Chondrocyte (in vitro differentiated cells): ENCODE data around the gene ELOVL5. TPM values are rescaled to one million over a fixed set of nuclear protein-coding genes. Genes with fewer than 3 reads are reported as not detected.

Source experiments
- DNase-seq: peaks from one replicate; pipeline ENCODE4 v3.0.0; 2021; ENCODE audit warnings: mixed read lengths, low spot score
- H3K27ac Mint-ChIP-seq: one replicate; pipeline ENCODE4 v1.8.0; 2021; ENCODE audit warnings: mild to moderate bottlenecking, moderate library complexity, mixed read lengths; ENCODE audit not compliant: unreplicated experiment
- H3K27me3 Mint-ChIP-seq: 2 replicates; pipeline ENCODE4 v1.8.0; 2021; ENCODE audit warnings: low read depth, mixed read lengths
- H3K36me3 Mint-ChIP-seq: 2 replicates; pipeline ENCODE4 v1.8.0; 2021; ENCODE audit warnings: low read depth, mixed read lengths
- H3K4me1 Mint-ChIP-seq: 2 replicates; pipeline ENCODE4 v1.8.0; 2021; ENCODE audit warnings: low read depth, mild to moderate bottlenecking, mixed read lengths
- H3K4me3 Mint-ChIP-seq: one replicate; pipeline ENCODE4 v1.8.0; 2021; ENCODE audit warnings: mild to moderate bottlenecking, moderate library complexity, mixed read lengths; ENCODE audit not compliant: unreplicated experiment
- H3K9me3 Mint-ChIP-seq: 2 replicates; pipeline ENCODE4 v1.8.0; 2021; ENCODE audit warnings: low read depth, mixed read lengths
- total RNA-seq: library from RNA; stranded (reverse); gene quantifications from 3 replicates; pipeline ENCODE4 v1.2.1, GENCODE V29; 2021
- TF ChIP-seq, protein P1 (sequence below): fragments of 200-600 bp; sonication (generic); IDR thresholded peaks from 2 replicates; pipeline ENCODE4 v1.5.0; 2021; ENCODE audit warnings: antibody characterized with exemption, mild to moderate bottlenecking, moderate library complexity

The ELOVL5 gene
- total RNA-seq, 1 donor from 2014 or later: 102 TPM

DNA sequence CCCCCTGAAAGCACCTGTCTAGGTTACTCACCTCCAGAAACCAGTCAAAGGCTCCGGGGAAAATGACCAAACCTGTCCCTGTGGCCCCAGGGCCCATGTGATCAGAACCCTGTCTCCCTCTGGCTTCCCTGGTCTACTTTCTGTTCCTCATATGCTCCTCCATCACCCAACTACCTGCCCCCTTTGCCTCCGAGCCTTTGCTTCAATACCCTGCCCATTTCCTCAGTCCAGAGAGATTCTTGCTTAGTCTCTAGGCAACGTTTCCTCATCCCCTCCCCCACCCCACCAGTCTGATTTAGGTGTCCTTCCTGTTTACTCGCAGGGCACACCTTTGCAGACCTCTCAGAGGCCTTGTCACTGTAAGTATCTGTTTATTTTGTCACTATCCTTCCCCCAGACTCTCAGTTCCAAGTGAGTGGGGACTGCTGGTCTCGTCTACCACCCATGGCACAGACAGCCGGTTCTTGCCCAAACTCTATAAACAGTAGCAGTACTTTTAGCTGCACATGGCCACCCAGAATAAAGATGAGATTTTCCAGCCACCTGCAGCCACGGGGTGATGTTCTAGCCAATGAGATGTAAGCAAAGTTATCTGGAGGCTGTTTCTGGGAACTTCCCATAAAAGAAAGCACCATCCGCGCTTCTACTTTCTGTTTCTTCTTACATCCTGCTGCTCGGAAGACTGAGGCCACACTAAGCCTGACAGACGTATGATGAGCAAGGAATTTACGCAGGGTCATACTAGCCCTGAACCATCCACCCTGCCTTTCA lies 13.3 kb downstream of the ELOVL5 start:
- Mint-ChIP-seq H3K4me1 (peaks cover 11% of the 10 kb centered on the region), H3K4me3 (no peak overlapping the region), H3K27me3 (no peaks in the 10 kb centered on the region), H3K27ac (no peak overlapping the region), H3K9me3 (no peaks in the 10 kb centered on the region), H3K36me3 (no peaks in the 10 kb centered on the region)
- TF ChIP-seq, protein P1, sequence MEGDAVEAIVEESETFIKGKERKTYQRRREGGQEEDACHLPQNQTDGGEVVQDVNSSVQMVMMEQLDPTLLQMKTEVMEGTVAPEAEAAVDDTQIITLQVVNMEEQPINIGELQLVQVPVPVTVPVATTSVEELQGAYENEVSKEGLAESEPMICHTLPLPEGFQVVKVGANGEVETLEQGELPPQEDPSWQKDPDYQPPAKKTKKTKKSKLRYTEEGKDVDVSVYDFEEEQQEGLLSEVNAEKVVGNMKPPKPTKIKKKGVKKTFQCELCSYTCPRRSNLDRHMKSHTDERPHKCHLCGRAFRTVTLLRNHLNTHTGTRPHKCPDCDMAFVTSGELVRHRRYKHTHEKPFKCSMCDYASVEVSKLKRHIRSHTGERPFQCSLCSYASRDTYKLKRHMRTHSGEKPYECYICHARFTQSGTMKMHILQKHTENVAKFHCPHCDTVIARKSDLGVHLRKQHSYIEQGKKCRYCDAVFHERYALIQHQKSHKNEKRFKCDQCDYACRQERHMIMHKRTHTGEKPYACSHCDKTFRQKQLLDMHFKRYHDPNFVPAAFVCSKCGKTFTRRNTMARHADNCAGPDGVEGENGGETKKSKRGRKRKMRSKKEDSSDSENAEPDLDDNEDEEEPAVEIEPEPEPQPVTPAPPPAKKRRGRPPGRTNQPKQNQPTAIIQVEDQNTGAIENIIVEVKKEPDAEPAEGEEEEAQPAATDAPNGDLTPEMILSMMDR: no peak
- no peak for DNase-seq

DNA sequence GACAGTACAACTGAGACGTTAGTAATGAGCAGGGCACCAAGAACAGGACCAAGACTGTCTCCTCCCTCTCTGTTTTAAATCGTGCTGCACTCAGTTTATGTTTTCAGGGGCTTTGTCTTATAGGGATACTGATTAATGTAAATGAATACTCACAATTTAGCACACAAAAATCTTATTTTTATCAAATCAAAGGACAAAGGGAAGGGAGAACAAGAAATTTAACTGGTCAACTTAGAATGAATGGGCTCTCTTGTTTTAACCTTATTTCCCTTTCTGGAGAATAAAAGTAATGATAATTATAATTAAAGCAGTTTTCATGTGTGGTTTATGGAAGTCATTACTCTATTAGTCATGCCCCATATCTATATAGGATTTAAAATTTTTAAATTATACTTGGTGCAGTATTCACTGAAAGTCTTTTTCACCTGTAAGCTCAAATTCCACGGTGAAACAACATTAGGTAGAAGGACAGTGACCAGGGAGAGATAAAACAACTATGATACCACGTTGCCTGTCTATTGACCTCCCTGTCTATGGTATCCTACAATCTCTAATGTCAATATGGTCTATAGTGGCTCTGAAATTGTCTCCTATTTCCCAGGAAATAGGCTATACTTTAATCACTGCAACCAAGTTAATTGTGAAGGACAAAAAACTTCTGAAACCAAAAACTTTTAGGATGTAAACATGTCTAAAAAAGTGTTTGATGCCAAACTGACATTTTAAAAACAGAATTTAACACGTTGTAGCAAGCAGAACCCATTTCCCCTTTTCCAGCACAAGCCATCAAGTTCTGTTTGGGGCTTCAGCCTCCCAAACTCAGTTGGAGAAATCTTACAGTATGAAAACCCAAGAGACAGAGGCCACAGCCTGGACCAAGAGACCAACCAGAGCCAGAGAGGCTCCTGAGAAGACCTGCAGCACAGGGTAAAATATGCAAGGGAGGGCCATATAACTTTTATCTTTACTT lies 15.0 kb downstream of the ELOVL5 start:
- H3K4me3 Mint-ChIP-seq: no peak overlapping the region
- H3K4me1 Mint-ChIP-seq: peaks cover 13% of the 10 kb centered on the region
- TF ChIP-seq, protein P1: no peak
- DNase-seq: no peak
- no peaks in the 10 kb centered on the region for H3K36me3 Mint-ChIP-seq
- H3K27ac Mint-ChIP-seq: no peak overlapping the region
- H3K27me3 Mint-ChIP-seq: no peaks in the 10 kb centered on the region
- H3K9me3 Mint-ChIP-seq: no peaks in the 10 kb centered on the region

DNA sequence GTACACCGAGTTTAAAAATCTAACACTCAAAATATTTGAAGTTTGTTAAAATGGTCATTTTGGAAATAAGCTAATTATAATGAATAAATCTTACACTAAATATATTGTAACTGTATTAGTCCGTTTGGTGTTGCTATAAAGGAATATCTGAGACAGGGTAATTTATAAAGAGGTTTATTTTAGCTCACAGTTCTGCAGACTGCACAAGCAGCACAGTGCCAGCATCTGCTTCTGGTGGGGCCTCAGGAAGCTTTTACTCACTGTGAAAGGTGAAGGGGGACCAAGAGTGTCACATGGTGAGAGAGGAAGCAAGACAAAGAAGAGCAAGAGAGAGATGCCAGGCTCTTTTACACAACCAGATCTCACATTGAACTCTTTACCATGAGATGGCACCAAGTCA lies 17.1 kb downstream of the ELOVL5 start:
- Mint-ChIP-seq H3K27me3 (no peaks in the 10 kb centered on the region), H3K27ac (no peak overlapping the region), H3K36me3 (no peaks in the 10 kb centered on the region), H3K4me3 (no peak overlapping the region), H3K4me1 (peaks cover 28% of the 10 kb centered on the region), H3K9me3 (no peaks in the 10 kb centered on the region)
- TF ChIP-seq, protein P1: no peak
- DNase-seq: no peak

DNA sequence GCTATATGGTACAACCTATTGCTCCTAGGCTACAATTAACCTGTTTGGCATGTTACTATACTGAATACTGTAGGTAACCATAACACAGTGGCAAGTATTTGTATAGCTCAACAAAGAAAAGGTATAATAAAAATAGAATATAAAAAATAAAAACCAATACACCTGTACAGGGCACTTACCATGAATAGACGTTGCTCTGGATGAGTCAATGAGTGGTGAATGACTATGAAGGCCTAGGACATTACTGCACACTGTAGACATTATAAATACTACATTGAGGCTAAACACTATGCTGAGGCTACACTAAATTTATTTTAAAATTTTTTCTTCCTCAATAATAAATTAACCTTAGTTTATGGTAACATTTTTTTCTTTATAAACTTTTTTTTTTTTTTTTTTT lies 18.6 kb downstream of the ELOVL5 start:
- TF ChIP-seq, protein P1: no peak
- H3K27me3 Mint-ChIP-seq: no peaks in the 10 kb centered on the region
- no peak for DNase-seq
- H3K9me3 Mint-ChIP-seq: no peaks in the 10 kb centered on the region
- no peak overlapping the region for H3K27ac Mint-ChIP-seq
- H3K36me3 Mint-ChIP-seq: no peaks in the 10 kb centered on the region
- H3K4me1 Mint-ChIP-seq: peaks cover 43% of the 10 kb centered on the region
- no peak overlapping the region for H3K4me3 Mint-ChIP-seq

DNA sequence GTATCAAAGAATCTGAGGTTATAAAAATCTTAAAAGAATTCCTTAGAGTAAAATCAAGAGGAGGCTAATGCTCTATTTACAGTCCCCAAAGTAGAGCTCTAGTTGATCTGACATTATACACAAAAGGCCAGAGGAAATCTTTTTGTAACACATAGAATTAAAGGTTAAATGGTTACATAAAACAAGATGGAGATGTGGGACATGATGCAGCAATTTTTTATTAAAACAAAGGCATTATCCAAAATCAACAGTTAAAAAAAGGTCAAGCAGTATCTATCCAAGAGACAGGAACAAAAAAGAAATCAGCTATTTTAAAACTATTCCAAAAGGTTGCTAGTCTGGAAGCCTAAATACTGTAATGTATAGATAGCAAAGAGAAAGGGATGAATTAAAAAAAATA lies 20.4 kb downstream of the ELOVL5 start:
- TF ChIP-seq, protein P1: no peak
- Mint-ChIP-seq H3K27ac (peak overlapping the region; percentile 96), H3K4me3 (no peak overlapping the region), H3K4me1 (peaks cover 51% of the 10 kb centered on the region), H3K27me3 (no peaks in the 10 kb centered on the region), H3K9me3 (no peaks in the 10 kb centered on the region), H3K36me3 (no peaks in the 10 kb centered on the region)
- DNase-seq: no peak
